Glutamatergic neuron (in vitro differentiated cells): ENCODE data around the gene CACNA1C. TPM values are rescaled to one million over a fixed set of nuclear protein-coding genes. Genes with fewer than 3 reads are reported as not detected.

Experiments
- DNase-seq: peaks from one replicate; pipeline ENCODE4 v3.0.0; 2022
- H3K27ac Mint-ChIP-seq: one replicate; pipeline ENCODE4 v1.8.0; 2020; ENCODE audit warnings: mild to moderate bottlenecking, mixed read lengths, inconsistent platforms; ENCODE audit not compliant: unreplicated experiment
- H3K27me3 Mint-ChIP-seq: one replicate; pipeline ENCODE4 v1.8.0; 2020; ENCODE audit warnings: mild to moderate bottlenecking, moderate library complexity, mixed read lengths, inconsistent platforms; ENCODE audit not compliant: unreplicated experiment
- H3K36me3 Mint-ChIP-seq: one replicate; pipeline ENCODE4 v1.8.0; 2020; ENCODE audit warnings: mild to moderate bottlenecking, mixed read lengths, inconsistent platforms; ENCODE audit not compliant: unreplicated experiment
- H3K4me1 Mint-ChIP-seq: one replicate; pipeline ENCODE4 v1.8.0; 2020; ENCODE audit warnings: mild to moderate bottlenecking, low read depth, mixed read lengths, inconsistent platforms; ENCODE audit not compliant: unreplicated experiment
- H3K4me3 Mint-ChIP-seq: one replicate; pipeline ENCODE4 v1.8.0; 2020; ENCODE audit warnings: mild to moderate bottlenecking, mixed read lengths, inconsistent platforms; ENCODE audit not compliant: unreplicated experiment
- H3K9me3 Mint-ChIP-seq: one replicate; pipeline ENCODE4 v1.8.0; 2020; ENCODE audit warnings: mild to moderate bottlenecking, moderate library complexity, mixed read lengths, inconsistent platforms; ENCODE audit not compliant: unreplicated experiment
- total RNA-seq: library from RNA; stranded (reverse); fragmentation: NEBNext Ultra II Directional; extraction: Animal tissue kit (Norgen Biotek cat#: 25700); gene quantifications from one replicate; pipeline ENCODE4 v1.2.1, GENCODE V29; 2021; ENCODE audit not compliant: unreplicated experiment
- TF ChIP-seq, protein P1 (sequence below): fragments of 200-600 bp; sonication (generic); IDR thresholded peaks from one replicate; pipeline ENCODE4 v1.5.0; 2021; ENCODE audit not compliant: partially characterized antibody, unreplicated experiment

CACNA1C gene
- total RNA-seq, 1 donor from 2014 or later = 11.0 TPM

DNA sequence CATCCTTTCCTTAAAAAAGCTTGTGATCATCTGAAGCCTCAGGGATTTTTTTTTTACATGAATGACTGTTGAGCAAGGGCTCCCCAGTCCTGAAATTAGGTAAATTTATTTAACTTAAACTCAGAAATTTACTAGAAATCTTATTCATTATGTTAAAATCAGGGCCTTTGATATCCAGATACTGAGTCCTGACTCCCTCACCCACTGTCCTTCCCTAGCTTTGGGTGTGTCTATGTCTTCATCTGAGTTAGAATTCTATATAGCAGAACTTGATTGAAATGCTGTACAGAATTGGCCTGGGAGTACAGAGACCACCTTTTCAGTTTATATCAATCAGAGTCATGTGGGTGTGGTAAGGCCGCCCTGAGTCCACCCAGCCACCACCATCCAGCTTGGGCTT lies 260.0 kb downstream of the CACNA1C start:
- H3K27me3 Mint-ChIP-seq = peaks cover 5% of the 10 kb centered on the region
- peaks cover 7% of the 10 kb centered on the region for H3K4me1 Mint-ChIP-seq
- peaks cover 6% of the 10 kb centered on the region for H3K9me3 Mint-ChIP-seq
- DNase-seq = no peak
- H3K4me3 Mint-ChIP-seq = no peak overlapping the region
- H3K27ac Mint-ChIP-seq = no peak overlapping the region
- TF ChIP-seq, protein P1, sequence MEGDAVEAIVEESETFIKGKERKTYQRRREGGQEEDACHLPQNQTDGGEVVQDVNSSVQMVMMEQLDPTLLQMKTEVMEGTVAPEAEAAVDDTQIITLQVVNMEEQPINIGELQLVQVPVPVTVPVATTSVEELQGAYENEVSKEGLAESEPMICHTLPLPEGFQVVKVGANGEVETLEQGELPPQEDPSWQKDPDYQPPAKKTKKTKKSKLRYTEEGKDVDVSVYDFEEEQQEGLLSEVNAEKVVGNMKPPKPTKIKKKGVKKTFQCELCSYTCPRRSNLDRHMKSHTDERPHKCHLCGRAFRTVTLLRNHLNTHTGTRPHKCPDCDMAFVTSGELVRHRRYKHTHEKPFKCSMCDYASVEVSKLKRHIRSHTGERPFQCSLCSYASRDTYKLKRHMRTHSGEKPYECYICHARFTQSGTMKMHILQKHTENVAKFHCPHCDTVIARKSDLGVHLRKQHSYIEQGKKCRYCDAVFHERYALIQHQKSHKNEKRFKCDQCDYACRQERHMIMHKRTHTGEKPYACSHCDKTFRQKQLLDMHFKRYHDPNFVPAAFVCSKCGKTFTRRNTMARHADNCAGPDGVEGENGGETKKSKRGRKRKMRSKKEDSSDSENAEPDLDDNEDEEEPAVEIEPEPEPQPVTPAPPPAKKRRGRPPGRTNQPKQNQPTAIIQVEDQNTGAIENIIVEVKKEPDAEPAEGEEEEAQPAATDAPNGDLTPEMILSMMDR = no peak
- H3K36me3 Mint-ChIP-seq = peaks cover 4% of the 10 kb centered on the region

DNA sequence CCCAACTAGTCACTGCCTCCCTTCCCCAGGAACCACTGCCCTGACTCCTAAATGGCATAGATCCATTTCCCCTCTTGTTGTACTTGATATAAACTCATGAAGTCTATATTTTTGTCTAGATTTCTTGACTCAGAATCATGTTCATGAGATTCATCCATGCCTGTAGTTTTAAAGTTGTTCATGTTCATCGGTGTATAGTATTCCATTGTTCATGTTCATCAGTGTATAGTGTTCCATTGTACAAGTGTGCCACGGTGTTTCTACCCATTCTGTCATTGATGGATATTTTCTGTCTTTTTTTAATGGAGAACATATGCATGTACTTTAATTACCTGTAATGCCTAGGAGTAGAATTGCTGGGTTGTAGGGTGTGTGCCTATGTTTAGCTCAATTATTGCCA lies 261.7 kb downstream of the CACNA1C start:
- Mint-ChIP-seq H3K36me3 (no peaks in the 10 kb centered on the region), H3K4me3 (no peak overlapping the region), H3K27me3 (peaks cover 7% of the 10 kb centered on the region), H3K4me1 (peaks cover 11% of the 10 kb centered on the region), H3K27ac (peak overlapping the region; percentile 62), H3K9me3 (peaks cover 6% of the 10 kb centered on the region)
- DNase-seq = no peak
- TF ChIP-seq, protein P1 = no peak

DNA sequence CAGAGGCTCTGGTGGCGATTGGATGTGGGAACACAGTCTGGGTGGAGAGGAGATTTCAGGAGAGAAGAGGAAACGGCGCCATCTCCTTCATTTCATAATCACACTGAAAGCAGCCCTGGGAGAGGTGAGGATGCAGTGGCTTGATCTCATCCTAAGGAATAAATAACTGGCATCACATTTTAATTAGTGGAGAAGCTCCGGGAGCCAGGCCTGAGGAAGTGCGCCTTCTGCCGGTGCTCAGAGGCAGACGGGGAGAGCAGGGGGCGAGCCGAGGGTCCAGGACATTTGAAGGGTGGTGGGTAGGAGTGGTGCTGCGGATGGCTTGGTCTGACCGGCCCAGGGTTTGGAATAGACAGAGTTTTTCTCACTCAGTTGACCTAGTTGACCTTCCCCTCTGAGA lies 265.0 kb downstream of the CACNA1C start:
- Mint-ChIP-seq H3K27ac (no peak overlapping the region), H3K36me3 (no peaks in the 10 kb centered on the region), H3K4me1 (peaks cover 14% of the 10 kb centered on the region), H3K4me3 (no peak overlapping the region), H3K27me3 (peaks cover 7% of the 10 kb centered on the region), H3K9me3 (peaks cover 10% of the 10 kb centered on the region)
- DNase-seq = no peak
- TF ChIP-seq, protein P1 = no peak

DNA sequence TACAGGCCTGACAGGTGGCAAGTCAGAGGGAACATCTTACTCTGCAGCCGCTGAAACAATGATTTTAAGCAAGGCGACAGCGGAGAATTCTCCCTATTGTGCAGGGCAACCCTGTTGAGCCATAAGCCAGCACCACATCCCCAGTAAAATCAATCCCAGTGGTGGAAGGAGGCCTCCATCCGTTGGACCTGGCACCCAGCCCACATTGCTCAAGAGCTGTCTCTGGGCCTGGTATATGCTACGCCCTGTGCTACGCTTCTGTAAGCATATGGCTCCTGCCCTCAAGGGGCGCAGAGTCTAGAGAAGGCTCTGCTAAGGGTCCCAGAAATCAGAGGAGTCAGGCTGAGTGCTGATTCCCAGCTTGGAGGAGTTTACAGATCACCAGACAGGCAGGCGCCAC lies 265.5 kb downstream of the CACNA1C start:
- no peak overlapping the region for H3K4me3 Mint-ChIP-seq
- no peak for DNase-seq
- no peaks in the 10 kb centered on the region for H3K36me3 Mint-ChIP-seq
- peaks cover 7% of the 10 kb centered on the region for H3K27me3 Mint-ChIP-seq
- TF ChIP-seq, protein P1 = no peak
- H3K9me3 Mint-ChIP-seq = peaks cover 10% of the 10 kb centered on the region
- peaks cover 9% of the 10 kb centered on the region for H3K4me1 Mint-ChIP-seq
- H3K27ac Mint-ChIP-seq = no peak overlapping the region

DNA sequence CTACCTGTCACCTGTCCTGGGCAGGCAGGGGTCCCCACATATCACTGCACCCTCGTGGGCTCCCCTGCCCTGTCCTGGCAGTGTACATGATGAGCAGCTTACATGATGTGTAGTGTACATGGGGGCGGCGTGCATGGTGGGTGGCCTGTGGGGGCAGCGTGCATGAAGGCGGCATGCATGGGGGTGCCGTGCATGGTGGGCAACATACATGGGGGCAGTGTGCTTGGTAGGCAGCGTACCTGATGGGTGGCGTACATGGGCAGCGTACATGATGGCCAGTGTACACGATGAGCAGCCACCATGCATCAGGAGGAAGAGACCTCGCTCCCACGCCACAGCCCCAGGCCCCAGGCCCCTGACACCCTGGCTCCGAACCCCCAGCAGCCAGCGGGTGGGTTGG lies 266.3 kb downstream of the CACNA1C start:
- Mint-ChIP-seq H3K27me3 (peaks cover 4% of the 10 kb centered on the region), H3K9me3 (peaks cover 10% of the 10 kb centered on the region), H3K27ac (no peak overlapping the region), H3K4me3 (no peak overlapping the region), H3K36me3 (no peaks in the 10 kb centered on the region), H3K4me1 (peaks cover 10% of the 10 kb centered on the region)
- TF ChIP-seq, protein P1 = no peak
- no peak for DNase-seq
